MM.1S (cell line): ENCODE results near the gene NRXN3.

ENCODE experiments used
- CTCF ChIP-seq: fragments of 300-600 bp; sonication (generic); IDR thresholded peaks from 2 replicates; pipeline ENCODE4 v1.5.1; 2016; ENCODE audit warnings: antibody characterized with exemption, low read length, mixed read lengths
- EZH2 ChIP-seq: fragments of 300-600 bp; sonication (generic); optimal IDR thresholded peaks from 2 replicates; pipeline ENCODE3; 2017; ENCODE audit warnings: low read depth, mild to moderate bottlenecking, antibody characterized with exemption, low read length, mixed read lengths
- EZH2phosphoT487 ChIP-seq: fragments of 300-600 bp; sonication (generic); IDR thresholded peaks from 2 replicates; pipeline ENCODE4 v1.6.1; 2018; ENCODE audit warnings: antibody characterized with exemption, low read length

- TF ChIP-seq CTCF (no peak), EZH2 (no peak), EZH2phosphoT487 (no peak)
Observed at GRCh38 chr14:79496701-79497100, 1326.5 kb downstream of the NRXN3 start.
